HG02852 (cell line): ENCODE results near the gene ZBTB43.
"Not testable (repeated sequence)": the region's sequence is repeated elsewhere in the genome, so short reads cannot be mapped to it uniquely, and the experiment has no call there.

Experiments
- ATAC-seq: cut with Tn5 transposase; IDR thresholded peaks from one replicate; pipeline ENCODE4 v1.9.1; 2021; ENCODE audit warnings: mild to moderate bottlenecking, moderate library complexity; ENCODE audit not compliant: unreplicated experiment

Gene ZBTB43

DNA sequence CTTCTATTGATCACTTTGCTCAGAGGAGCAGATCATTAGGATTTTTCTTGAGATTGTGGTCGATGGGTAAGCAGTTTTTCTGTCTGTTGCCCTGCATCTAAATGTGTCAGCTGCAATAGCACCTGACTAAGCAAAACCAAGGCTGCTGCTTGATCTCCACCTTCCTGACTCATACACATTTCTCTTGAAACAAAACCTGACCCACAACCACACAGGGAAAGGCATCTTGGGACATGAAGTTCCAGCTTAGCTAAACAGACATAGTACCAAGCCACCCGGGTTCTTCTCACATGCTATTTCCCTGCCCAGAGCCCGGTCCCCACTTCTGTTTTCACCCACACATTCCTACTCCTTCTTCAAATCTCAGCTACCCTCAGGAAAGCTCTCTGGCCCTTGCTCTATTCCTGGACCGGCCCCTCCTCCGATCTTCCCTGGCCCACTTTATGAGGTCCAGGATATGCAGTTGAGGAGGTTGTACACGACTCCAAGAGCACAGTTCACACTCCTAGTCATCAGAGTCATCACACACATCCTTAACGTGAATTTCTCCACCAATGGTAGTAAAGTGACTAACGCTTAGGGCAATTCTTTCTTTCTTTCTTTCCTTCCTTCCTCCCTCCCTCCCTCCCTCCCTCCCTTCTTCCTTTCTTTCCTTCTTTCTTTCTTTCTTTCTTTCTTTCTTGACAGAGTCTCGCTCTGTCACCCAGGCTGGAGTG is 16.0 kb upstream of the ZBTB43 start:
- no peak for ATAC-seq

DNA sequence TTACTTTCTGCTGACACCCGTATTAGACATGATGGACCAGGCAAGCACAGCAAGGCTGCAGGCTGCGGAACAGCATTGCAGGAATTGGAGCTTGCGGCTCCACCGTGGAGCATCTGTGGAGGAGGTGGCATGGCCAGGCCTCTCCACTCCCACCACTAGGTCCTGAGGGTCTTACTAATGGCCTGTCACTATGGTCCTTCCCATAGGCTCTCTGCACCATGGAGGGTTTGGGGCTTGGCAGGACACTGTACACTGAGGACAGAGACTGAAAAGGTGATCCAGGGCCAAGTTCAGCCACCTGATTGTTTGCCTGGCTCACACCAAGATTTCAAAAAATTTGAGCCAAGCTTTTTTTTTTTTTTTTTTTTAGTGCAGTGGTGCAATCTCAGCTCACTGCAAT is 14.3 kb upstream of the ZBTB43 start:
- no peak for ATAC-seq

DNA sequence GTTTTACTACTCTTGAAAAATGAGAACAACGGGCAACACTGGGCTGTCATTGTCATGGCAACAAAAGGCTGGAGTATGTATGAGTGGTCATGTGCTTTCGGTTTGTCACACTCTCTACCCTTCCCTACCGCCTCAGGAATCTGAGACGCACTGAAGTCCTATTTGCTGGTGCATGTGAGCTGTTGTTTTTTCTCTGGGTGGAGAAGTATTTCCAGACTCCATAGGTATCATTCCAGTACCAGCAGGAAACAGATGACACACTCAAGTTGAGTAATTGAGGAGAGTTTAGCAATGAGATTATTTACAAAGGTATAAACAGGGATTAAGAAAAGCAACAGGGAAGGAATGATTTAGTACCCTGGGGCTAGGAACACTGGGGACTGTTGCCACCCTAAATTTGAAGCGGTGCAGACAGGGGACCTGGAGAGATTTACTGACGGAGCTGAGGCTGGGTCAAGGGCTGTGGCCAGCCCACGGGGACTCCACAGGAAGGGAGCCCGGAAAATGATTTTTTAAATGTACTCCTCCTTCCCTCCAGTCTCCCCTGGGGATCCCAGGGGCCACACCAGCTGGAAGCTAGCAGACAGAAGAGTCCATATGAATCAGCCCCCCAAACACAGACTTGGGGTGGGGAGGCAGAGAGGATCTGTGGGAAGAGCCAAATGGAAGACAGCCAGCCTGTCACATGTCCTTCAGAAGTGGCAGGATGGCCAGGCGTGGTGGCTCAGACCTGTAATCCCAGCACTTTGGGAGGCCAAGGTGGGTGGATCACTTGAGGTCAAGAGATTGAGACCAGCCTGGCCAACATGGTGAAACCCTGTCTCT is 13.2 kb upstream of the ZBTB43 start:
- no peak for ATAC-seq

DNA sequence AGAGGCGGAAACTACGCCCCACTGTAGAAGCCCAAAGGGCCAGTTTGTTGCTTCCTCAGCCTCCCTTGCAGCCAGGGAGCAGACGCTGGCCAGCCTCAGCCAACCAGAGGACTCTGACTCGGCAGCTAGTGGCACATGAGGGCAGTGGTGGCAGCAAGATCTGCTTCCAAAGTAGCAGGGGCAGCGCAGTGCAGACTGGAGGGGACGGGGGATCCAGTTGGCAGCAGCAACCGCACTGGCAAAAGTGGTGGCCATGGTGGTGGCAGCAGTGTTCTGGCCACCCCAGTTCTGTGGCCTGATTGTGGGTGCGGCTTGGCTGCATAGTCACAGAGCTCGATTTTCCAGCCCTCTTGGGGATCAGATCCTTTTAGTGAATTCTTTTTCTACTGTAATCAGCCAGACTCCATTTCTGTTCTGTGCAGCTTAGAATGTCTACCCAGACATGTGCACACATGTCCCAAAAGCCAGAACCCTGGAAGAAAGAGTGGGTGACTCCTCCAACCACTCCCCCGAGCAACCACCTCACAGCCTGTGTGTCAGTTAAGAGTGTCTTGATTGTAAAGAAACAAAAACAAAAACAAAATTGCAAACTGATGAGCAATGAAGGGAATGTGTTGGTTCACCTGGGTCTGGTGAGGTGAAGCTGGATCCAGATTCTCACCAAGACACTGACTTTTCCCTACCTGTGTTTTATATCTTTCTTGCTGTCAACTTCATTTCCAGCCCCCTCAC is 11.0 kb upstream of the ZBTB43 start:
- ATAC-seq: no peak

DNA sequence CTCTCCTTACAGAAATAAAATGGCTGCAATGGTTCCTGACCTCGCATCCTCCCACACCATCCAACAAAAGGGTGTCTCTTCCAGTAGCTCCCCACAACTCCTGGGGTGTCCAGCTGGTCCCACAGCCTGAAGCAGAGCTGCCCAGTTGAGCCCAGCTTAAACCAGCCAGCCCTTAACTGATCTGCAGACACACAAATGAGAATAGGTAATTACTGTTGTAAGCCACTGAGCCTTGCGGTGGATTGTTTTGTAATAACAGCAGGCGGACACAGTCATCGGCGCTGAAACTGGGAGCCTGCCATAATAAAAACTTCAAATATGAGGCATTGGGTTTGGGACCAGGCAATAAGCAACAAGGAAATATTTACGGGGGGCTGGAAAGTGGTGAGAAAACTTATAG is 10.4 kb upstream of the ZBTB43 start:
- no peak for ATAC-seq

DNA sequence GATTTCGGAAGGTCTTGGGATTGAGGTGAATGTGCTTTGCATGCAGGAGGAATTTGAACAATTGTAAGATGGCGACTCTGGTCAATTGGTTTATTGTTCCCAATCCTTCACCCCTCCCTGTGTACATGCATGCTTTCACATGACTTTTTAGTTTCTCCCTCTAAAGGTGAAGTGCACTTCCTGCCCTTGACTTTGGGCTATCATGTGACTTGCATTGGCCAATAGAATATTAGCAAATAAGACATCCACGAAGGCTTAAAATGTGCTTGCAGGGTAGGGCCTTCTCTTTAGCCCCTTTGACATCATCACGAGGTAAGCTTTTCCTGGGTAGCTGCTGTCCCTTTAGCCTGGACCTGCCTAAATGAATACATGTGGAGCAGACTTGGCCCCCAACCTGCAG is 8.1 kb upstream of the ZBTB43 start:
- no peak for ATAC-seq

DNA sequence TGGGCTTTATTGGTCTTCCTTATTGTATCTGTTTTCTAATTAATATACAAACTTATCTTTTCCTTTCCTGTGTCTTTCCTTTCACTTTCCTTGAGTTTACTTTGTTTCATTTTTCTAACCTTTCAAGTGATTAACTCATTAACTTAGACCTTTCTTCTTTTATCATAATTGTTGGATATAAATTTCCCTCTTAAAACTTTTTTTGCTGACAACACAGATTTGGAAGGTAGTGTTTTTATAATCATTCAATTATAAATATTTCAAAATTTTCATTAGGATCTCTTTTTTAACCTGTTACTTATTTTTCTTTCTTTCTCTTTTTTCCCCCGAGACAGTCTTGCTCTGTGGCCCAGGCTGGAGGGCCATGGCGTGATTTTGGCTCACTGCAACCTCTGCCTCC is 6.9 kb upstream of the ZBTB43 start:
- no peak for ATAC-seq

DNA sequence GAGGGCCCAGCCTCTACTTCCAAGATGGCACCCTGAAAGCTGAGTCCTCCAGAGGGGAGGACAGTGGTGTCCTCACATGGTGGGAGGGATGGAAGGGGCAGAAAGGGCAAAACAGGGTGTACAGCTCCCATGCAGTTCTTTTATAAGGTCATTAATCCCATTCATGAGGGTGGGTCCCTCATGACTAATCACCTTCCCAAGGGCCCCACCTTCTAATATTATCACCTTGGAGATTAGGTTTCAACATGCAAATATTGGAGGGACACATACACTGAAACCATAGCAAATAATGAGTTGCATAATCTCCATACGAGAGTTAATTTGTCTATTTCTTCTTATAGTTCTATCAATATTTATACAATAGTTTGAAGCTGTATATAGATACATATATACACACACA is 5.8 kb upstream of the ZBTB43 start:
- ATAC-seq: no peak

DNA sequence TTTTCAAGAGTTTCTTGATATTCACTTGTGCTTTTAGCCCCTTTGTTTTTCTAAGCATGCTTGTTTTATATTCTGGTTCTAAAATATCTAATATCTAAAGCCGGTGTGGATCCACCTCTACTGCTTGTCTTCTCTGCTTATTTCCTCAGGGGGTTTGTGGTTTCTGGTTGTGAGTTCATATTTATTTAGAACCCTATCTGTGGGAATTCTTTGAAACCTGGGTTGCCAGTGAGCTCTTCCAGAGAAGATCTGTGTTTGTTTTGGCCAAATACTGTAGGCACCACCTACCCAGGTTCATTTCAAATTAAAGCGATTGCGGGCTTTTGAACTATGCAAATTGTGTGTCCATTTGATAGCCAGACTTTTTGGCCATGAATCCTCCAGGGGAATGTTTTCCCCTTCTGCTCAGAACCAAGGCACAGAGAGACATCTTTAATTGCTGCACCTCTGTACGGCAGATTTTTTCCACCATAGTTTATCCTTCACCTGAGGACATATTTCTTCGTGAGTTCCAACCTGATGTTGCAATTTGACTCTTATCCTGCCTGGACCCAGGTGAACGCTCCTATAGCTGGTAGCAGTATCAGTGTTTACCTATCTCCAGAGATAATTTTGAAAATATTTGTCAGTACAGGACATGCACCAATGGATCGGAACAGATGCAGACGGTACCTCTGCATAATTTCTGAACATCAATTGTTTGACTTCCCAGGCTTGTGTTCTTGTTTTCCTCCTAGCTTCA is 2.4 kb upstream of the ZBTB43 start:
- no peak for ATAC-seq

DNA sequence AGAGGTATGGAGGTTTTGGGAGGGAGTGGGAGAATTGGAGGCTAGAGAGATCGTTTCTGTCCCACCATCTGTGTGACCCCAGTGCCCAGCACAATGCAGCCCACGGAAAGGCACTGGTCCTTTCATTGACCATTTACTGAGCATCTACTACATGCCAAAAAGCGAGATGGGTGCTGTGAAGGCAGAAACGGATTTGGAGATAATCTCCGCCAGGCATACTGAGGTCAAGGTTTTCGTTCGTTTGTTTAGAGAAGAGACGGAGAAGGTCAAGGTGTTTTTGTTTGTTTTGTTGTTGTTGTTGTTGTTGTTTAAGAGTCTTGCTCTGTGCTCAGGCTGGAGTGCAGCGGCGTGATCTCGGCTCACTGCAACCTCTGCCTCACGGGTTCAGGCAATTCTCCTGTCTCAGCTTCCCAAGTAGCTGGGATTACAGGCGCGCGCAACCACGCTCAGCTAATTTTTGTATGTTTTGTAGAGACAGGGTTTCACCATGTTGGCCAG is 593 bp upstream of the ZBTB43 start:
- ATAC-seq: no peak

DNA sequence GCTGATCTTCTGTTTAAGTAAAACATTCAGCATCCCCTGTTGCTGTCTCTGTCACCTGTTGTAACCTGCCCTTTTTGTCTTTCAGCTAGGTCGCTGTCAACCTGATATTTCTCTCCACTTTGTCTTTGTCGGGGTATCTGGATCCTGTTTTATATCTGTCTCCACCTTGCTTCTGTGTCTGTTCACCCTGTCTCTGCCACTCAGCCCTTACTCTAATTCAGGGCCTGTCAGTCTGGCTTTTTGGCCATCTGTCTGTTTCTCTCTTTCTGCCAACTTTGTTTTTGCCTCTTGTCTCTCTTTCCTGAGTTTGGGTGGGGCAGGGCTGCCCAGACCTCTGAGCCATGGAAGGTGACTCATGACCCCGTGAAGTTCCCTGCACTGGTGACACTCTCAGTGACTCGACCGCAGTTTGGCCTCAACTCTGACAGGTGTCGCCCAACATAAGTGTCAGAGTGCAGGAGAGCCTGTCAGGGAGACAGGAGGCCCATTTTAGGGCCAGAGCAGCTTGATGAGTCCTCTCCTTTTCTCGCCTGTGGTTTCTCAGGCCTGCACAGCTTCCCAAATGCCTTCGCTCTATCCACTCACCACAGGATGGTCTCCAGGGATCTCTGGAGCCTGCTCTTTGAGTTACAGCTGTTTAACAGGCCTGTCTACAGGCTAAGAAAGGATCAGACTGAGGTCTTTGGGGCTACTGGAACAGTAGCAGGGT is 868 bp downstream of the ZBTB43 start:
- no peak for ATAC-seq

DNA sequence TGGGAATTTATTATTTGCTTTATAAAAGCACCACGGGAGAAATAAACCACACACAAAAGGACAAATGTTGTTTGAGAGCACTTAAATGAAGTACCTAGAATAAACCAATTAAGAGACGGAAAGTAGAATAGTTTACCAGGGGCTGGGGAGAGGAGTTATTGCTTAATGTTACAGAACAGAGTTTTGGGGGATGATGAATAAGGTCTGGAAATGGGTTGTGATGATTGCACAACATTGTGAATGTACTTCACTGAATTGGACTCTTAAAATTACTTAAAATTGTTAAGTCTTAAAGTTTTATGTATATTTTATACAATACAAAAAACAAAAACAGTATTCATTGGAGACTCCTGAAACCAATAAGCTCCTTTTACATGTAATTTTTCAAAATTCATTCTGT is 1.5 kb downstream of the ZBTB43 start:
- ATAC-seq: no peak

DNA sequence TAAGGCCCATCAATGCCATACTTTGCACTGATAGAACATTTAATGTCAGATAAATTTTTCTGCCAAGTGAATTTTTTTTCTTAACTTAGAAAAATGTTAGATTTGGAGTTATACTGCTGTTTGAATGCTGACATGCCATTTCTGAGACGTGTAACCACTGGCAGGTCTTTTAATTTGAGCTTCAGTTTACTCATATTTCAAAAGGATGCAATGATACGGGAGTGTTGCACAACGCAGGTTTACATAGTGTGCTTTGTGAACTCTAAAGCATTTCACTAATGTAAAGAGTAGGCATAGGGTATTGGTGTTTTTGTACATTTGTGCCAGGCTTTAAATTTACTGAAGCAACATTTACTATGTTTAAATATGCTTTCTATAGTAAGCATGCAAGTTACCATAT is 4.2 kb downstream of the ZBTB43 start:
- no peak for ATAC-seq

DNA sequence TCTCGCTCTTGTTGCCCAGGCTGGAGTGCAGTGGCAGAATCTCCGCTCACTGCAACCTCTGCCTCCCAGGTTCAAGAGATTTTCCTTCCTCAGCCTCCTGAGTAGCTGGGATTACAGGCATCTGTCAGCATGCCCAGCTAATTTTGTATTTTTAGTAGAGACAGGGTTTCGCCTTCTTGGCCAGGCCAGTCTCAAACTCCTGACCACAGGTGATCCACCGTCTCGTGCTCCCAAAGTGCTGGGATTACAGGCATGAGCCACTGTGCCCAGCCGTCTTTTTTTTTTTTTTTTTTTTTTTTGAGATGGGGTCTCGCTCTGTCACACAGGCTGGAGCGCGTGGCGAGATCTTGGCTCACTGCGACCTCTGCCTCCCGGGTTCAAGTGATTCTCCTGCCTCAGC is 5.4 kb downstream of the ZBTB43 start:
- not testable (repeated sequence) for ATAC-seq

DNA sequence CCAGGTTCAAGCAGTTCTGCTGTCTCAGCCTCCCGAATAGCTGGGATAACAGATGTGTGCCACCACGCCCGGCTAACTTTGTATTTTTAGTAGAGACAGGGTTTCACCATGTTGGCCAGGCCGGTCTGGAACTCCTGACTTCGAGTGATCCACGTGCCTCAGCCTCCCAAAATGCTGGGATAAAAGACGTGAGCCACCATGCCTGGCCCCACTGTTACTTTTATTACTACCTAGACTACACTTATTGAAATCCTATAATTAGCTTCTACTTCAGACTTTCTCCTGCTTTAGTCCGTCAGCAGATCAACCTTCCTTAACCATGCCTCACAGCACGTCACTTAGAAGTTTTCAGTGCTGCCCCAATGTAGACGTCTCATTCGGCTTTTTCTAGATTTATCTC is 8.2 kb downstream of the ZBTB43 start:
- no peak for ATAC-seq

DNA sequence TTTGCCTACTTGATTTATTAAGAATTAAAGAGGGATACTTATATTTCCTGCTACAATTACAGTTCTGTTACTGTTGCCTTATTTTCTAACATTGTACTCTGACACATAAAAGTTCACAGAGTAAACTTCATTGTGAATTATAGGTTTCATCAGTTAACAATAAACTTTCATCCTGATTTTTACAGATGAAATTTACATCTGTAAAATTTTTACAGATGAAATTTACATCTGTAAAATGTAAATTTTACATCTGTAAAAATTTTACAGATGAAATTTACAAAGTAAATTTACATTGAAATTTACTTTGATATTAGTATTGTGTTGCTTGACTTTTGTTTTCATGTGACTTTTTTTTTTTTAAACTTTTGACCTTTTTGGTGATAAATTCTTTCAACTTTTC is 9.3 kb downstream of the ZBTB43 start:
- no peak for ATAC-seq

DNA sequence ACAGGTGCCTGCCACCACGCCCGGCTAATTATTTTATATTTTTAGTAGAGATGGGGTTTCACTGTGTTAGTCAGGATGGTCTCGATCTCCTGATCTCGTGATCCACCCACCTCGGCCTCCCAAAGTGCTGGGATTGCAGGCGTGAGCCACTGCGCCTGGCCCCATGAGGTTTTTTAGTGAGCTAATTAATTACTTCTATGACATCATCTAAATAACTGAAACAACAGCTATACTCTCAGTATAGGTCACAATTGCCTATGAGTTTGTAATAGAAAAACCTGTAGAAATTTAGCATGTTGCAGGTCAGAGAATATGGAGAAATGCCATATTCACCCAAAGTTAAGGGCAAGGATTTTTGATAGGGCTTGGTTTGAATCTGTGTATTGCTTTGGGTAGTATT is 12.8 kb downstream of the ZBTB43 start:
- ATAC-seq: not testable (repeated sequence)

DNA sequence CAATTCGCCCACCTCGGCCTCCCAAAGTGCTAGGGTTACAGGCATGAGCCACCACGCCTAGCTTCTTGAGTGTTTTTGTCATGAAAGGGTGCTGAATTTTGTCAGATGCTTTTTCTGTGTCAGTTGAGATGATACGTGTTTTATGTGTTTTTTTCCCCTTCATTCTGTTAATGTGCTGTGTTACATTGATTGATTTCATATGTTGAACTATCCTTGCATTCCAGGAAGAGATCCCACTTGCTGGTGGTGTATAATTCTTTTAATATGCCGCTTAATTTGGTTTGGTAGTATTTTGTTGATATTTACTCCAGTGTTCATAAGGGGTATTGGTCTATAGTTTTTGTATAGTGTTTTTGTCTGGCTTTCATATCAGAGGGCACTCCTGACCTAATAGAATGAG is 13.6 kb downstream of the ZBTB43 start:
- ATAC-seq: no peak

DNA sequence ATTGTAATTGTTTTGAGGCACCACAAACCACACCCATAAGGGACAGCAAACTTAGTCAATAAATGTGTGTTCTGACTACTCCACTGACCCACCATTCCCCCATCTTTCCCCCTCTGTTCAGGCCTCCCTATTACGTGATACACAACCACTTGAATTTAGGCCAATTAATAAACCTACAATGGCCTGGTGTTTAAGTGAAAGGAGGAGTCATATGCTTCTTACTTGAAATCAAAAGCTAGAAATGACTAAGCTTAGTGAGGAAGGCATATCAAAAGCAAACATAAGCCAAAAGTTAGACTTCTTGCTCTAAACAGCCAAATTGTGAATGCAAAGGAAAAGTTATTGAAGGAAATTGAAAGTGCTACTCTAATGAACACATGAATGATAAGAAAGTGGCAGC is 14.6 kb downstream of the ZBTB43 start:
- no peak for ATAC-seq

DNA sequence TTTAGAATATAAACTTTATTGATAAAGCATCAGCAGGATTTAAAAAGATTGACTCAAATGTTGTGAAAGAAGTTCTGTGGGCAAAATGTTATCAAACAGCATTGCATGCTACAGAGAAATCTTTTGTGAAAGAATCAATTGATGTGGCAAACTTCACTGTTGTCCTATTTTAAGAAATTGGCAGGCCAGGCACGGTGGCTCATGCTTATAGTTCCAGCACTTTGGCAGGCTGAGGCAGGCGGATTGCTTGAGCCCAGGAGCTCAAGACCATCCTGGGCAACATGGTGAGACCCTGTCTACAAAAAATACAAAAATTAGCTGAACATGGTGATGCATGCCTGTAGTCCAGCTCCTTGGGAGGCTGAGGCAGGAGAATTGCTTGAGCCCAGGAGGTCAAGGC is 17.4 kb downstream of the ZBTB43 start:
- no peak for ATAC-seq
